ENCODE data around the gene MTHFSD.

DNA sequence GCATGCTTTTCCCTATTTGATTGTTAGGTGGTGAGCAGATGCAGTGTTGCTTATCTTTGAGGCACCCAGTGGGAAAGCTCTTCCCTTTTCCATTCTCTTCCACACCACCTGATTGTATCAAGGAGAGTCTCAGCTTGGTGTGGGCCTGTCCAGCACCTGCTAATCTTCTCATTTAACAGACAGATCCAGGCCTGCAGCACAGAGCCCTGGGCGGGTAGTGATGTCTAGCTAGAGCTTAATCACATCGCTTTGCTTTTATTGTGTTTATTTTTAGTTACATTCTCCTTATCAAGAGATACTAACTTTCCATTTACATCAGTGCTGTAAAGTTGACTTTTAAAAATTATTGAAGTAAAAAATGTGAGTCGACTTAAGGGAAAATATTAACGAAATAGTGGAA is 47.5 kb upstream of the MTHFSD start:
- TF ChIP-seq EZH2 (optimal IDR thresholded peaks at IDR 0.05; ENCODE audit: low read depth, low read length) (no peak), EZH2phosphoT487 (IDR thresholded peaks at IDR 0.05; ENCODE audit: low read length) (no peak)
- TF ChIP-seq, protein P1, sequence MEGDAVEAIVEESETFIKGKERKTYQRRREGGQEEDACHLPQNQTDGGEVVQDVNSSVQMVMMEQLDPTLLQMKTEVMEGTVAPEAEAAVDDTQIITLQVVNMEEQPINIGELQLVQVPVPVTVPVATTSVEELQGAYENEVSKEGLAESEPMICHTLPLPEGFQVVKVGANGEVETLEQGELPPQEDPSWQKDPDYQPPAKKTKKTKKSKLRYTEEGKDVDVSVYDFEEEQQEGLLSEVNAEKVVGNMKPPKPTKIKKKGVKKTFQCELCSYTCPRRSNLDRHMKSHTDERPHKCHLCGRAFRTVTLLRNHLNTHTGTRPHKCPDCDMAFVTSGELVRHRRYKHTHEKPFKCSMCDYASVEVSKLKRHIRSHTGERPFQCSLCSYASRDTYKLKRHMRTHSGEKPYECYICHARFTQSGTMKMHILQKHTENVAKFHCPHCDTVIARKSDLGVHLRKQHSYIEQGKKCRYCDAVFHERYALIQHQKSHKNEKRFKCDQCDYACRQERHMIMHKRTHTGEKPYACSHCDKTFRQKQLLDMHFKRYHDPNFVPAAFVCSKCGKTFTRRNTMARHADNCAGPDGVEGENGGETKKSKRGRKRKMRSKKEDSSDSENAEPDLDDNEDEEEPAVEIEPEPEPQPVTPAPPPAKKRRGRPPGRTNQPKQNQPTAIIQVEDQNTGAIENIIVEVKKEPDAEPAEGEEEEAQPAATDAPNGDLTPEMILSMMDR (IDR thresholded peaks at IDR 0.05; ENCODE audit: low read length) = no peak

Data from MM.1S (cell line).